Measurements from ENCODE around the gene C1S. TPM values are rescaled to one million over a fixed set of nuclear protein-coding genes. Genes with fewer than 3 reads are reported as not detected.

The C1S gene
- total RNA-seq, 4 donors from 2014 or later = 137 to 470 (median 255) TPM

- peak overlapping the region in 1 of 3 donors; percentile 29 for H3K4me3 ChIP-seq (replicated peaks in 1 of 3)
- H3K4me1 ChIP-seq = peaks cover 0 to 21% of the 10 kb centered on the region in 2 donors
- no peak for DNase-seq
- no peaks in the 10 kb centered on the region for H3K9me3 ChIP-seq
- 77 to 80% methylated on average over 2 to 7 of the region's 7 CpGs for WGBS, 2 donors
- TF ChIP-seq POLR2A (IDR thresholded peaks at IDR 0.05) = no peak
- no peak for TF ChIP-seq CTCF (IDR thresholded peaks at IDR 0.05)
- no peaks in the 10 kb centered on the region for H3K27me3 ChIP-seq
- intact Hi-C loops (cut with DNase I) = loop anchor here (5.0 kb wide), 2 partner anchors 34 to 144 kb away; no protein-coding TSS in a partner anchor
- H3K27ac ChIP-seq = peak overlapping the region; percentile 12 to 65 (median 63)
- H3K36me3 ChIP-seq = no peaks in the 10 kb centered on the region
These were observed 30.7 kb downstream of the C1S start for GRCh38 chr12:7091171-7091570.

GRCh38 chr12:7091660-7092228 lies 31.2 kb downstream of the C1S start:
- no peak for DNase-seq
- intact Hi-C loops (cut with DNase I) = loop anchor here (5.0 kb wide), 2 partner anchors 34 to 144 kb away; no protein-coding TSS in a partner anchor

GRCh38 chr12:7092229-7092985 lies 31.9 kb downstream of the C1S start, which contains the start of gene C1R:
Gene C1R, minus strand, starts transcription at chr12:7092445. Its CDS starts 57 bp downstream, at chr12:7092388.
- H3K4me3 ChIP-seq (replicated peaks in 1 of 3) = peak within 1 kb of the TSS in 1 of 3 donors; percentile 29
- intact Hi-C loops (cut with DNase I) = loop anchor here (5.0 kb wide), 2 partner anchors 35 to 145 kb away; no protein-coding TSS in a partner anchor
- peak; percentile 67 to 79 for DNase-seq
- no peaks in the 10 kb centered on the region for H3K9me3 ChIP-seq
- H3K4me1 ChIP-seq = peaks cover 0 to 21% of the 10 kb centered on the region in 2 donors
- no peaks in the 10 kb centered on the region for H3K36me3 ChIP-seq
- WGBS, 2 donors = 11 to 16% methylated on average over 16 of the region's 16 CpGs
- no peaks in the 10 kb centered on the region for H3K27me3 ChIP-seq
- TF ChIP-seq POLR2A (IDR thresholded peaks at IDR 0.05) (peak in 1 of 2 donors; percentile 16), CTCF (IDR thresholded peaks at IDR 0.05) (peak; percentile 76 to 90 (median 82))
- H3K27ac ChIP-seq = peak within 1 kb of the TSS; percentile 14 to 65 (median 63)

More at GRCh38 chr12:7091660-7092228, 31.2 kb downstream of the C1S start:
- H3K27me3 ChIP-seq = no peaks in the 10 kb centered on the region
- H3K36me3 ChIP-seq = no peaks in the 10 kb centered on the region
- peak overlapping the region in 2 of 3 donors; percentile 63 to 65 for H3K27ac ChIP-seq
- peaks cover 0 to 21% of the 10 kb centered on the region in 2 donors for H3K4me1 ChIP-seq
- H3K9me3 ChIP-seq = no peaks in the 10 kb centered on the region
- TF ChIP-seq POLR2A (IDR thresholded peaks at IDR 0.05) = no peak
- TF ChIP-seq CTCF (IDR thresholded peaks at IDR 0.05) = no peak
- H3K4me3 ChIP-seq (replicated peaks in 1 of 3) = peak overlapping the region in 1 of 3 donors; percentile 29
- 22 to 69% methylated on average over 3 to 10 of the region's 10 CpGs for WGBS, 2 donors

GRCh38 chr12:7092986-7093460 lies 32.5 kb downstream of the C1S start:
- Histone ChIP-seq H3K27me3 (no peaks in the 10 kb centered on the region), H3K36me3 (no peaks in the 10 kb centered on the region), H3K9me3 (no peaks in the 10 kb centered on the region), H3K4me1 (peaks cover 0 to 21% of the 10 kb centered on the region in 2 donors), H3K4me3 (replicated peaks in 1 of 3) (no peak overlapping the region), H3K27ac (peak overlapping the region; percentile 14 to 65 (median 63))
- intact Hi-C loops (cut with DNase I) = loop anchor here (5.0 kb wide), 2 partner anchors 36 to 146 kb away; no protein-coding TSS in a partner anchor
- 60 to 74% methylated on average over 8 of the region's 8 CpGs for WGBS, 2 donors
- TF ChIP-seq POLR2A (IDR thresholded peaks at IDR 0.05) (no peak), CTCF (IDR thresholded peaks at IDR 0.05) (no peak)
- no peak for DNase-seq
